Vagina (tissue), 2 donors: ENCODE data around the gene RNF112.

Experiments
- POLR2A ChIP-seq, 2 donors: fragments of 450-650 bp; IDR thresholded peaks; one replicate each; pipeline ENCODE4 v1.6.1; 2017; ENCODE audit warnings: antibody characterized with exemption in 2 of 2, mild to moderate bottlenecking in 2 of 2, moderate library complexity in 2 of 2
- POLR2AphosphoS5 ChIP-seq, 2 donors: sonication (generic); formaldehyde crosslinking; IDR thresholded peaks; one replicate each; pipeline ENCODE4 v1.9.0; 2017; ENCODE audit warnings: antibody characterized with exemption in 2 of 2, mild to moderate bottlenecking in 2 of 2, low read depth in 1 of 2; ENCODE audit not compliant: insufficient read depth in 1 of 2
- TF ChIP-seq, protein P1 (sequence below), 3 experiments: fragments of 450-650 bp in 2 of 3; fragments of 200-600 bp in 1 of 3; sonication (generic) in 1 of 3; IDR thresholded peaks; one replicate each; pipeline ENCODE4 v1.5.1; 2017 to 2019; ENCODE audit warnings: antibody characterized with exemption in 3 of 3, mild to moderate bottlenecking in 2 of 3, moderate library complexity in 2 of 3

DNA sequence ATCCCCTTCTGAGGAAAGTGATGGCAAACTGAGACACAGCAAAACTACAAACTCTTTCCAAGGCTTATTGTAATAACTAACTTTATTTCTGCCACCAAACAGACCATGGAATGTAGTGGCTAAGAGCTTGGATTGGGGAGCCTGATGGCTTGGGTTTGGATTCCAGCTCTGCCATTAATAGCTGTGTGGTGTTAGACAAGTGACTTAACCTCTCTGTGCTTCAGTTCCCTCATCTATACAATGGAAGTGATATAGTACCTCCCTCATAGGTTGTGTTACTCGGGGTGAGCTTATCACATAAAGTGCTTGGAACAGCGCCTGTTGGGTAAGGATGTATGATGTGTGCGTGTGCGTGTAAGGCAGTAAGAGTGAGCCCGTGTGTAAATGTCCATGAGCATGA lies 5.9 kb upstream of the RNF112 start:
- TF ChIP-seq POLR2AphosphoS5 (IDR thresholded peaks at IDR 0.05; ENCODE audit: insufficient read depth in 1 of 2, low read depth in 1 of 2) = no peak
- TF ChIP-seq, protein P1, sequence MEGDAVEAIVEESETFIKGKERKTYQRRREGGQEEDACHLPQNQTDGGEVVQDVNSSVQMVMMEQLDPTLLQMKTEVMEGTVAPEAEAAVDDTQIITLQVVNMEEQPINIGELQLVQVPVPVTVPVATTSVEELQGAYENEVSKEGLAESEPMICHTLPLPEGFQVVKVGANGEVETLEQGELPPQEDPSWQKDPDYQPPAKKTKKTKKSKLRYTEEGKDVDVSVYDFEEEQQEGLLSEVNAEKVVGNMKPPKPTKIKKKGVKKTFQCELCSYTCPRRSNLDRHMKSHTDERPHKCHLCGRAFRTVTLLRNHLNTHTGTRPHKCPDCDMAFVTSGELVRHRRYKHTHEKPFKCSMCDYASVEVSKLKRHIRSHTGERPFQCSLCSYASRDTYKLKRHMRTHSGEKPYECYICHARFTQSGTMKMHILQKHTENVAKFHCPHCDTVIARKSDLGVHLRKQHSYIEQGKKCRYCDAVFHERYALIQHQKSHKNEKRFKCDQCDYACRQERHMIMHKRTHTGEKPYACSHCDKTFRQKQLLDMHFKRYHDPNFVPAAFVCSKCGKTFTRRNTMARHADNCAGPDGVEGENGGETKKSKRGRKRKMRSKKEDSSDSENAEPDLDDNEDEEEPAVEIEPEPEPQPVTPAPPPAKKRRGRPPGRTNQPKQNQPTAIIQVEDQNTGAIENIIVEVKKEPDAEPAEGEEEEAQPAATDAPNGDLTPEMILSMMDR (IDR thresholded peaks at IDR 0.05) = no peak
- TF ChIP-seq POLR2A (IDR thresholded peaks at IDR 0.05) = no peak
